PC-3 (cell line): ENCODE measurements around the gene CETN1. TPM values are rescaled to one million over a fixed set of nuclear protein-coding genes. Genes with fewer than 3 reads are reported as not detected.

ENCODE experiments used
- ATAC-seq: fragments of 200-7000 bp; cut with Tn5 transposase; 2 replicates; pipeline ENCODE4 v1.9.1; 2020; ENCODE audit warnings: mild to moderate bottlenecking, moderate library complexity
- BruUV-seq: library from RNA; stranded (reverse); fragments of 400-500 nt; replicated peaks from 2 replicates; lab custom pipeline; 2021; lab: Mats Ljungman, UMichigan
- CTCF ChIA-PET: fragments of 300-600 bp; sonication (Branson Sonifier 250); formaldehyde crosslinking; loops from one replicate; lab custom pipeline; 2022; ENCODE audit warnings: antibody characterized with exemption; lab: Charles Lee
- POLR2A ChIA-PET: fragments of 300-600 bp; sonication (Branson Sonifier 250); formaldehyde crosslinking; loops from one replicate; lab custom pipeline; 2022; ENCODE audit warnings: antibody characterized with exemption; ENCODE audit not compliant: unreplicated experiment; lab: Charles Lee
- DNase-seq: peaks from one replicate; pipeline ENCODE4 v3.0.0-alpha.2; 2015
- H2AFZ ChIP-seq: fragments of 300-600 bp; sonication (generic); 2 replicates; pipeline ENCODE4 v1.6.0; 2016; ENCODE audit warnings: antibody characterized with exemption, low read length
- H3F3A ChIP-seq: fragments of 300-600 bp; sonication (generic); one replicate; pipeline ENCODE4 v1.6.0; 2017; ENCODE audit warnings: antibody characterized with exemption, low read length, control low read depth, mild to moderate bottlenecking; ENCODE audit not compliant: unreplicated experiment
- H3K27ac ChIP-seq: fragments of 300-600 bp; sonication (generic); 2 replicates; pipeline ENCODE4 v1.5.1; 2016; ENCODE audit warnings: mild to moderate bottlenecking, low read length
- H3K27me3 ChIP-seq: fragments of 300-600 bp; sonication (generic); 2 replicates; pipeline ENCODE4 v1.6.1; 2016; ENCODE audit warnings: low read length, mixed read lengths
- H3K36me3 ChIP-seq: fragments of 300-600 bp; sonication (generic); 2 replicates; pipeline ENCODE4 v1.6.1; 2016; ENCODE audit warnings: low read depth, mixed run types, low read length, mixed read lengths
- H3K4me1 ChIP-seq: fragments of 300-600 bp; sonication (generic); 2 replicates; pipeline ENCODE4 v1.5.1; 2016; ENCODE audit warnings: low read length; ENCODE audit not compliant: insufficient read depth
- H3K4me2 ChIP-seq: fragments of 300-600 bp; sonication (generic); 2 replicates; pipeline ENCODE4 v1.6.0; 2016; ENCODE audit warnings: low read length
- H3K4me3 ChIP-seq: fragments of 300-600 bp; sonication (generic); 2 replicates; pipeline ENCODE4 v1.5.1; 2016; ENCODE audit warnings: mild to moderate bottlenecking, low read length, mixed read lengths
- H3K79me2 ChIP-seq: fragments of 300-600 bp; sonication (generic); 2 replicates; pipeline ENCODE4 v1.6.1; 2017; ENCODE audit warnings: low read length, mixed read lengths
- H3K9ac ChIP-seq: fragments of 300-600 bp; sonication (generic); 2 replicates; pipeline ENCODE4 v1.6.0; 2016; ENCODE audit warnings: mild to moderate bottlenecking, low read length
- H3K9me2 ChIP-seq: fragments of 300-600 bp; sonication (generic); replicated peaks from 2 replicates; pipeline ENCODE4 v1.6.1; 2016; ENCODE audit warnings: mixed run types, low read length, mixed read lengths
- H3K9me3 ChIP-seq: fragments of 300-600 bp; sonication (generic); 2 replicates; pipeline ENCODE4 v1.6.1; 2016; ENCODE audit warnings: low read length, mixed read lengths
- H4K20me1 ChIP-seq: fragments of 300-600 bp; sonication (generic); 2 replicates; pipeline ENCODE4 v1.6.1; 2016; ENCODE audit warnings: low read length, mixed read lengths
- EZH2 ChIP-seq: fragments of 300-600 bp; sonication (generic); IDR thresholded peaks from one replicate; pipeline ENCODE4 v1.6.1; 2017; ENCODE audit warnings: antibody characterized with exemption, mild to moderate bottlenecking, low read length; ENCODE audit not compliant: unreplicated experiment
- EZH2phosphoT487 ChIP-seq: fragments of 300-600 bp; sonication (generic); IDR thresholded peaks from 2 replicates; pipeline ENCODE4 v1.6.1; 2018; ENCODE audit warnings: mild to moderate bottlenecking, antibody characterized with exemption, low read length, borderline replicate concordance
- intact Hi-C: fragments of 100-400 bp; cut with micrococcal nuclease; formaldehyde crosslinking; loops from 2 replicates; pipeline ENCODE4 v1.9.0; 2023
- total RNA-seq: library from RNA; depleted of rRNA; stranded (reverse); fragments of >200 nt; gene quantifications from 2 replicates; pipeline ENCODE4 v1.2.3, GENCODE V29; 2014
- TF ChIP-seq, protein P1 (sequence below): fragments of 300-600 bp; sonication (generic); conservative IDR thresholded peaks from 2 replicates; pipeline ENCODE4 v1.5.1; 2017; ENCODE audit warnings: antibody characterized with exemption, low read depth, mild to moderate bottlenecking, low read length

The CETN1 gene
- total RNA-seq, 1 experiment from 2014 or later: not detected

DNA sequence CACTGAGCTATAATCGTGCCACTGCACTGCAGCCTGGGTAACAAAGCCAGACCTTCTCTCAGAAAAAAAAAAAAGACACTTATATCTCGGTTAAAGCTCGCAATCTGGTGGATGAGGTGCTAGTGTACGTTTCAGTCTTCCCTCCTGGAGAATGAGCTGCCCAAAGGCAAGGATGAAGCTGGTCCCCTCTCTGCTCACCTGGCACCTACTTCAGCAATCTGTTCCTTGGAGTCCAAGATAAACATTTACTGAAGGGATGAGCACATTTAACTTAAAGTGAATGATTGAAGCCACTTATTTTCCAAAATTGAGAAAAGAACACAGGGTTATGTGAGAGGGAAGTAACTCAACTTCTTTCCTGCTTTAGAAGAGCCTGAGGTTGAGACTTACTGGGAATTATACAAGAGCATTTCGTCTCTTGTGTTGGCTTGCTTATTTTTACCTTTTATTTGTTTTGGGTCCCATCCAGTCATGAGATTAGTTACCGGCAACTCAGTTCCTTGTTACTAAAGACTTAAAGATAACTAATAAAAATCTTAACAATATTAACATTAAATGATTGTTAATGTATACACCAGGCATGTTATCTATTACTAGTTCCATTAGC is 46.1 kb upstream of the CETN1 start:
- Histone ChIP-seq H2AFZ (no peak overlapping the region), H3K27me3 (0 out of 2 replicates have a peak, but pooled peaks cover 3% of the 10 kb centered on the region), H3K36me3 (no peaks in the 10 kb centered on the region), H3K9me3 (no peaks in the 10 kb centered on the region), H3K9ac (no peak overlapping the region), H4K20me1 (no peaks in the 10 kb centered on the region), H3F3A (no peaks in the 10 kb centered on the region), H3K4me1 (peaks cover 4% of the 10 kb centered on the region; the same call in 1 of the 2 replicates), H3K79me2 (no peaks in the 10 kb centered on the region), H3K4me2 (no peak overlapping the region), H3K4me3 (no peak overlapping the region), H3K27ac (no peak overlapping the region), H3K9me2 (no peaks in the 10 kb centered on the region)
- no TSS peak for BruUV-seq
- ChIA-PET CTCF (interaction anchor here (0.7 kb wide), 1 partner anchor 322 kb away, joined by 5 read pairs; no protein-coding TSS in a partner anchor), POLR2A (no interaction called here)
- TF ChIP-seq EZH2 (no peak), EZH2phosphoT487 (no peak)
- TF ChIP-seq, protein P1, sequence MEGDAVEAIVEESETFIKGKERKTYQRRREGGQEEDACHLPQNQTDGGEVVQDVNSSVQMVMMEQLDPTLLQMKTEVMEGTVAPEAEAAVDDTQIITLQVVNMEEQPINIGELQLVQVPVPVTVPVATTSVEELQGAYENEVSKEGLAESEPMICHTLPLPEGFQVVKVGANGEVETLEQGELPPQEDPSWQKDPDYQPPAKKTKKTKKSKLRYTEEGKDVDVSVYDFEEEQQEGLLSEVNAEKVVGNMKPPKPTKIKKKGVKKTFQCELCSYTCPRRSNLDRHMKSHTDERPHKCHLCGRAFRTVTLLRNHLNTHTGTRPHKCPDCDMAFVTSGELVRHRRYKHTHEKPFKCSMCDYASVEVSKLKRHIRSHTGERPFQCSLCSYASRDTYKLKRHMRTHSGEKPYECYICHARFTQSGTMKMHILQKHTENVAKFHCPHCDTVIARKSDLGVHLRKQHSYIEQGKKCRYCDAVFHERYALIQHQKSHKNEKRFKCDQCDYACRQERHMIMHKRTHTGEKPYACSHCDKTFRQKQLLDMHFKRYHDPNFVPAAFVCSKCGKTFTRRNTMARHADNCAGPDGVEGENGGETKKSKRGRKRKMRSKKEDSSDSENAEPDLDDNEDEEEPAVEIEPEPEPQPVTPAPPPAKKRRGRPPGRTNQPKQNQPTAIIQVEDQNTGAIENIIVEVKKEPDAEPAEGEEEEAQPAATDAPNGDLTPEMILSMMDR: no peak
- intact Hi-C loops: no loop called here
- no peak for ATAC-seq
- no peak for DNase-seq

GRCh38 chr18:543447-544078 is 36.6 kb upstream of the CETN1 start:
- H3F3A ChIP-seq: no peaks in the 10 kb centered on the region
- no peaks in the 10 kb centered on the region for H3K9me2 ChIP-seq
- no peak for ATAC-seq
- H3K4me2 ChIP-seq: no peak overlapping the region
- intact Hi-C loops: no loop called here
- no peaks in the 10 kb centered on the region for H3K9me3 ChIP-seq
- CTCF ChIA-PET: no interaction called here
- no peaks in the 10 kb centered on the region for H3K79me2 ChIP-seq
- no peak overlapping the region for H2AFZ ChIP-seq
- H3K9ac ChIP-seq: no peak overlapping the region
- TF ChIP-seq EZH2: no peak
- no peak for TF ChIP-seq EZH2phosphoT487
- POLR2A ChIA-PET: no interaction called here
- no TSS peak for BruUV-seq
- no peaks in the 10 kb centered on the region for H4K20me1 ChIP-seq
- no peaks in the 10 kb centered on the region for H3K36me3 ChIP-seq
- DNase-seq: no peak
- peaks cover 40% of the 10 kb centered on the region for H3K27me3 ChIP-seq
- no peak overlapping the region for H3K4me3 ChIP-seq
- H3K27ac ChIP-seq: no peak overlapping the region
- H3K4me1 ChIP-seq: no peaks in the 10 kb centered on the region

DNA sequence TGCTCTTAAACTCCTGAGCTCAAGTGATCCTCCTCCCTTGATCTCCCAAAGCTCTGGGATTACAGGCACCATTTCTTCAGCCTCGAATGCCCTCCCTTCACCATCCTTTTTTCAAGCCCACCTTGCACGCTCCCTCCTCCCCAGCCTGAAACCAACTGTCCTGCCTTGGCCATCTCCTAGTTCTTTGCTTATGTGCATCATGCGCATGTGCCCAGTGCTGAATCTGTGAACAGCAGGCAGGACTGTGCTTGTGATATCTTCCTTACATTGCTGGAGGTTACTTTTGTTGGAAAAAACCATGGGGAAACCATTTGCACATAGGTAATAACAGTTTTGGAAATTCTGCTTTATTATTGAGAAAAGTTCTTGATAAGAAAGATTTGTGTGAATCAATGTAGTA is 30.2 kb upstream of the CETN1 start:
- Histone ChIP-seq H3F3A (no peaks in the 10 kb centered on the region), H4K20me1 (no peaks in the 10 kb centered on the region), H3K4me1 (no peaks in the 10 kb centered on the region), H2AFZ (no peak overlapping the region), H3K79me2 (no peaks in the 10 kb centered on the region), H3K4me3 (no peak overlapping the region), H3K4me2 (no peak overlapping the region), H3K27ac (no peak overlapping the region), H3K27me3 (peaks cover 35% of the 10 kb centered on the region), H3K36me3 (no peaks in the 10 kb centered on the region), H3K9ac (no peak overlapping the region), H3K9me3 (no peaks in the 10 kb centered on the region), H3K9me2 (no peaks in the 10 kb centered on the region)
- no peak for DNase-seq
- BruUV-seq: no TSS peak
- ChIA-PET POLR2A (no interaction called here), CTCF (no interaction called here)
- TF ChIP-seq EZH2phosphoT487 (no peak), EZH2 (no peak)
- TF ChIP-seq, protein P1: no peak
- no peak for ATAC-seq
- intact Hi-C loops: no loop called here
